CD4-positive, alpha-beta T cell treated with Interleukin-4 for 4 hours (primary cell): ENCODE data around the gene TMEM82.

Experiments used
- DNase-seq: peaks from one replicate; pipeline ENCODE4 v3.0.0-alpha.2; 2020

TMEM82 gene

DNA sequence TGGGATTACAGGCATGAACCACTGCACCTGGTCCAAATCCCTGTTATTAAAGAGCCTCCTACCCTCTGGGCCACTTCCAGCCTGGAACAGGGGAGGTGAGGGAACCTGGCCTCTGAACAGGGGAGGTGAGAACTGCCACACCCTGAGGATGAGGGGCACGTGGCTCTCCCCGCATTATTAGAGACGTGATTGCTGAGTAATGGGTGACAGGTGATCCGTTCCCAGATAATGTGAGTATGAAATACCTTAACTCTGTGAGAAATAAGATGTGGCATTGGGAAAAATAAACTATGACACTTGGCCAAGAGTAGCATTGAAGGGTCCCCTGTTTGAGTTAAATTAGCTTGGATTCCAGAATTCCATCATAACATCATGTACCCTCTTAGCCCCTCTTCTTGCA is 19.9 kb upstream of the TMEM82 start:
- no peak for DNase-seq

GRCh38 chr1:15722836-15723532 is 19.3 kb upstream of the TMEM82 start:
- no peak for DNase-seq

GRCh38 chr1:15723631-15724246 is 18.6 kb upstream of the TMEM82 start:
- no peak for DNase-seq

DNA sequence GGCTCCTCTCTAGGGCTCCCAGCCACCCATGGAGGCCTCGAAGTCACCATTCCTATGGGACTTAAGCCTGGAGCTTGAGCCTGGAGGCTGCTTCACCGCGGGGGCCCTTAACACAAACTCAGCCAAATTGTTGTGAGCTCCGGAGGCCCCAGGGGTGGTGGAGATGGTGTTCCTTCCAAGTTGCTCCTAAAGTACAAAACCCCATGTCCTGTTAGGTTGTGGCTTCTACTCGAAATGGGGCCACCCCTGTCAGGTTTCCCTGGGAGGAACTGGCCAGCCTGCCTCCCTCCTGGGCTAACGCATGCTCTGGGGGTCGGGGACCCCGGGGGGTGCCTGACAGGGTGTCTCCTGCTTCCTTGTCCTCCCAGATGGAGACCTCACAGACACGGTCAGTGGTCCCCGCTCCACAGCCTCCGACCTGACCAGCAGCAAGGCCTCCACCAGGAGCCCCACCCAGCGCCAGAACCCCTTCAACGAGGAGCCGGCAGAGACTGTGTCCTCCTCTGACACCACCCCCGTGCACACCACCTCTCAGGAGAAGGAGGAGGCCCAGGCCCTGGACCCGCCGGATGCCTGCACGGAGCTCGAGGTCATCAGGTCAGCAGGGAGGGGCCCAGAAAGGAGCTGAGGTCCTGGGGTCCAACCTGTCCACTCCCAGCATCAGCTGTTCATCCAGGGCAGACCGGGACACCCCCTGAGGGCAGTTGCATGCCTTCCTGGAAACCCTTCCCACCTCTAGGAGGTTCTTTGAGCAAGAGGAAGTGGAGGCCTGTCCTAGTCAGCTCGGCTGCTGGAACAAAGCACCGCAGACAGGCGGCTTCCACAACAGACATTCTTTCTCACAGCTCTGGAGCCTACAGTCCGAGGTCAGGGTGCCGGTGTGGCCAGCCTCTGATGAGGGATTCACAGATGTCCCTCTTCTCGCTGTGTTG is 17.1 kb upstream of the TMEM82 start:
- DNase-seq, result no peak

- DNase-seq, result no peak
Observed at GRCh38 chr1:15726508-15726907, 15.8 kb upstream of the TMEM82 start.

GRCh38 chr1:15727021-15727420 is 15.3 kb upstream of the TMEM82 start:
- no peak for DNase-seq

DNA sequence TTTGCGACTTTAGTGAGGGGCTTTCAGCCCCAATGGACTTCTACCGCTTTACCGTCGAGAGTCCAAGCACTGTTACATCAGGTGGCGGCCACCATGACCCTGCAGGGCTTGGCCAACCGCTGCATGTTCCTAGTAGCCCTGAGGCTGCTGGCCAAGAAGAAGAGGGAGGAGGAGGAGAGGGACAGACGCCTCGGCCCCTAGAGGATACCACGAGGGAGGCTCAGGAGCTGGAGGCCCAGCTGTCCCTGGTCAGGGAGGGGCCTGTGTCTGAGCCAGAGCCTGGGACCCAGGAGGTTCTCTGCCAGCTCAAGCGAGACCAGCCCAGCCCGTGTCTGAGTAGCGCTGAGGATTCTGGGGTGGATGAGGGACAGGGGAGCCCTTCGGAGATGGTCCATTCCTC is 14.9 kb upstream of the TMEM82 start:
- no peak for DNase-seq

DNA sequence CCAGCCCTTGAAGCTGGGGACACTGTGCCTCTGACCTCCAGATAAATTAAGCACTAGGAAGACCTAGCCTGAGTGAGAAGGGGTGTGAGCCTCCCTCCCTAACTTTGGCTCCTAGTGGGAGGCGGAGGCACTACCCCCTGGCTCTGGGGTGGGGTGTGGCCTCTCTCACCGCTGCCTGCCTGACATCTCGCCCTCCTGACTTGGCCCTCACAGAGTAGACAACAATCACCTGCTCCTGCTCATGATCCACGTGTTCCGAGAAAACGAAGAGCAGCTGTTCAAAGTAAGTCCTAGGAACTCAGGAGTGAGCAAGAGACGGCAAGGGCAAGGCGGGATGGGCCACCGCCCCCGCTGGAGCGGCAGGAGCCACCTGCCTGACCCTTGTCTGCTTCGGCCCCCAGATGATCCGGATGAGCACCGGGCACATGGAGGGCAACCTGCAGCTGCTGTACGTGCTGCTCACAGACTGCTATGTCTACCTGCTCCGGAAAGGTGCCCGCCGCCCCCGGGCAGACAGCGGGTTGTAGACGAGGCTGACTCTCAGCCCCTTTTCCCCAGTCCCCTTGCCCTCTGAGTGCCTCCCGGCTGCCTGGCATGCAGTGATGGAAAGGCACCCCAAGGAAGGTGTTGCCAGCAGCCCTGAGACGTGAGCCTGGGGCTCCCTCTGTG is 14.3 kb upstream of the TMEM82 start:
- no peak for DNase-seq

DNA sequence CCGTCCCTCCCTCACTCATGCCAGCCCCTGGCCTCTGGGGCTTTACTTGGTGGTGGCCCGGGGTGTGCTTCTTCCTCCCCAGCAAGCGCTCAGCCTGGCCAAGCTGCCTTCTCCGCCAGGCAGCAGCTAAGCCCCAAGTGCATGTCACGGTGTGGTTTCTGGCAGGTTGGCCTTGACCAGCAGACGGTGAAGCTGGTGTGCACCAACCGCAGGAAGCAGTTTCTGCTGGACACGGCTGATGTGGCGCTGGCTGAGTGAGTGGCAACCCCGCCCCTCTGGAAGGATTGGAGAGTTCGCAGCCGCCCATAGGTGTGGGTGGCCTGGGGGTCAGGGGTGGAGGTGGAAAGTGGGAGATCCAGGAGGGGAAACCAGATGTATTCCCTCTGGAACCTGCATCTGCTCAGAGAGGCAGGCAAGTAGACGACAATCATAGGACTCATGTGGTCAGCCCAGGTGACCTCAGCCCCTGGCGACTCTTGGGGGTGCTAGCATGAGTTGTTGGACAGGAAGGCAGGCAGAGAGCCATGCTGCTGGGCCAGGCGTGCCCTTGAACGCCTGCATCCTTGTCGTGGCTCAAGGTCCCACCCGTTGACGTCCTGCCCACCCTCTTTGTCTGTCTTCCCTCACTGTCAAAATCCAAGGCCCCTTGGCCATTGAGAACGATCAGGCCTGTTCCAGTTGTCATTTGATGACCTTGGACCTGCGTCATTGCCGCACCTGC is 13.2 kb upstream of the TMEM82 start:
- DNase-seq, result no peak

DNA sequence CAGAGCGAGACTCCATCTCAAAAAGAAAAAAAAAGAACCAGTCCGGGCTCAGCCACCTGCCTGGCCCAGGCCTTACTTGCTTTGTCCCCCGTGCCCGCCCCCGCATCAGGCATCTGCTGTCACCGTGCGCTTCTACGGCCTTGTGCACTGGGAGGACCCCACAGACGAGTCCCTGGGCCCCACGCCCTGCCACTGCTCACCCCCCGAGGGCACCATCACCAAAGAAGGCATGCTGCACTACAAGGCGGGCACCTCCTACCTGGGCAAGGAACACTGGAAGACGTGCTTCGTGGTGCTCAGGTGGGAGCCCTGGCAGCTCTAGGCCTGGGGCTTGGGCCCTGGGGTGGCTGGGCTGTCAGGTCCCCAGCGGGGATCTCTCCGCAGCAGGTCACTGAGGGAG is 11.9 kb upstream of the TMEM82 start:
- DNase-seq, result no peak

- no peak for DNase-seq
Observed at GRCh38 chr1:15730936-15731335, 11.4 kb upstream of the TMEM82 start.

DNA sequence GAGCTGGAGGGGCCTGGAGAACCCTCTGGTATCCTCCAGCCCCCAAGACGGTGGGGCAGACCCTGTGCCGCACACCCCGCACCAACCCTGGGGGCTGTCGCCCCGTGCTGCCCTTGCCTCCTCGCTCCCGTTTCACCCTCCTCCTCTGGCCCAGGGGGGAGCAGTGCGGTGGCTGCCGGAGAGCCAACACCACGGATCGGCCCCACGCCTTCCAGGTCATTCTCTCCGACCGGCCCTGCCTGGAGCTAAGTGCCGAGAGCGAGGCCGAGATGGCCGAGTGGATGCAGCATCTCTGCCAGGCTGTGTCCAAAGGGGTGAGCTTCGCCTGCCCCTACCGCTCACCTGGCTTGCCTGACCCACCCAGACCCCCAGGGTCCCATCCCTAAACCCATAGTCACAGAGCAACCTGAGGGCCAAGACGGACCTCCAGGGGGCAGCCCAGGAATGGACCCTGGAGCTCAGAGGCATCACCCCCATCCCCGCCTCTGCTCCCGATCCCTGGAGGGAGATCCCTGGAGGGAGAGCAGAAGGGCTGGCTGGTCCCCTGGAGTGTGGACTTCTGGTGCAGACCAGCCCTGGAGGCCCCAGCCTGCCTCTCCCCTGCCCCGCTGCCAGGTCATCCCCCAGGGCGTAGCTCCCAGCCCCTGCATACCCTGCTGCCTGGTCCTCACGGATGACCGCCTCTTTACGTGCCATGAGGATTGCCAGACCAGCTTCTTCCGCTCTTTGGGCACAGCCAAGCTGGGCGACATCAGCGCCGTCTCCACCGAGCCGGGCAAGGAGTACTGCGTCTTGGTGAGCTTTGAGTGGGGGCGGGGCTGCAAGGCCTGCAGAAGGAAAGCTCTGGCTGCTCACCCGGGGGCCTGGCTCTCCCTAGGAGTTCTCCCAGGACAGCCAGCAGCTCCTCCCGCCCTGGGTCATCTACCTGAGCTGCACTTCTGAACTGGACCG is 10.3 kb upstream of the TMEM82 start:
- DNase-seq, result no peak

- no peak for DNase-seq
Observed at GRCh38 chr1:15732686-15733081, 9.6 kb upstream of the TMEM82 start.

DNA sequence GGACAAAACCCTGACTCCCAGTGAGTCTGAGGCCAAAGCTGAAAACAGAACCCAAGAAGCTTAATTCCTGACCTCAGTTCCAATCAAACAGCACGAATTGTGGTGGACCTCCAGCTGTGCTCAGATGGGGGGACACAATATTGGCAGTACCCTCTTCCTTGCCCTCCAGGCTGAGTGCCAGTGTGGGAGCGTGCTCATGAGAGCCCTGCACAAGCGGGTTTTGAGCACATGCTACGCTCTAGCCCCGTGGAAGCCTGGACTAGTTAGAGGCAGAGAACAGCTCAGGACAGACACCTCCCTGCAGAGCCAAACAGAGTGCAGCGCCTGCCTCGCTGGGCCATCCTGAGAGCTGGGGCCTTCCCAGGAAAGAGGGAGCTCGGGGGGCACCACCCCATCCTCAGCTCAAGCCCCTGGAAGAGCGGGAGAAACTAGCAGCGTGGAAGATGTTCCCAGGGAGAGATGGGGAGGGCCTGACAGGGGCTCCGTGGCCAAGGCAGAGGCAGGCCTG is 9.0 kb upstream of the TMEM82 start:
- no peak for DNase-seq

- DNase-seq, result no peak
Observed at GRCh38 chr1:15733726-15734226, 8.5 kb upstream of the TMEM82 start.

GRCh38 chr1:15734296-15734695 is 8.0 kb upstream of the TMEM82 start:
- no peak for DNase-seq

DNA sequence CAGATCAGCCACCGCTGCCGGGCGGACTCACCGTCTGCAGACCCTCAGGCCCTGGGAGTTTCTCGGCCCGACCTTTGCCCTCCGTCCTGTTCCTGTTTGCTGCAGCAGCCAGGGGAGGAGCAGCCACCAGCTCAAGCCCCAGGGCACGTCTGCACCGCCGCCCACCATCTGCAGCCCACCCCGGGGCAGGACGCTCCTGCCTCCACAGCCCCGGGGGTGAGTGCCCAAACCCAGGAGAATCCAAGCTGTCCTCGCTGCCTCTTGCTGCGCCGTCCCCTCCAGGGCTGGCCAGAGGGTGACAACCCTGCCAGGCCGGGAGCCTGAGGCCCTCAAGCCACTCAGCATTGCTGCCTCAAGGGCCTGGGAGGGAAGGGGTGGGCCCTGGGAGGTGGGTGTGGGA is 7.4 kb upstream of the TMEM82 start:
- DNase-seq, result no peak

GRCh38 chr1:15735304-15736037 is 6.8 kb upstream of the TMEM82 start:
- DNase-seq, result no peak

DNA sequence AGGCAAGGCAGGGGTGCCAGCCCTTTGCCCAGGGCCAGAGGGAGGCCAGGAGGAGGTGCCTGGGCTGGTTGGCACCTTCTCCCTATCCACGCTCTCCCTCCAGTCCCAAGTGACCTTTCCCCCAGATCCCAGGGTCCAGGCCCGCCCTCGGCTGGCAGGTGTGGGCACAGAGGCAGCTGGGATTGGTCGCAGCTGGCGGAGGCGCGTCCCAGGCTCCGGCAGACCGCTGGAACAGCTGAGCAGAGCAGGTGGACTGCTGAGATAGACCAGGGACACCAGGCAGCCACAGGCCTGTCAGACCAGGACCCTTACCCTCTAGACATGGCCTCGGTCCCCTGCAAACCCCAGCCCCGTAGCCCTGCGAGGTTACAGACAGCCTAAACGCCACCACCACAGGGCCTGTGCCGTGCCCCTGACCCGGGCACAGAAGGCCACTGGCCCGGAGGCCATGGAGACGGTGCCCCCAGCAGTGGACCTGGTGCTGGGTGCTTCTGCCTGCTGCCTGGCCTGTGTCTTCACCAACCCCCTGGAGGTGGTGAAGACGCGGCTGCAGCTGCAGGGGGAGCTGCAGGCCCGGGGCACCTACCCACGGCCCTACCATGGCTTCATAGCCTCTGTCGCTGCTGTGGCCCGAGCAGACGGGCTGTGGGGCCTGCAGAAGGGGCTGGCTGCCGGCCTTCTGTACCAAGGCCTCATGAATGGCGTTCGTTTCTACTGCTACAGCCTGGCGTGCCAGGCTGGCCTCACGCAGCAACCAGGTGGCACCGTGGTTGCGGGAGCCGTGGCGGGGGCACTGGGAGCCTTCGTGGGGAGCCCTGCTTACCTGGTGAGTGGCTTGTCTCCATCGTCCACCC is 6.0 kb upstream of the TMEM82 start, which contains the start of gene SLC25A34:
TSS of gene SLC25A34 (plus strand) at position 221 of the 854 bp plus-strand sequence. CDS start at position 449, 228 bp downstream.
- DNase-seq, result no peak
